Vagina (tissue), 2 donors: ENCODE measurements around the gene GPR31. TPM values are rescaled to one million over a fixed set of nuclear protein-coding genes. Genes with fewer than 3 reads are reported as not detected.

Experiments
- DNase-seq, 2 donors: peaks; one replicate each; pipeline ENCODE4 v3.0.0-alpha.2; 2017; ENCODE audit errors: extremely low spot score in 2 of 2
- H3K27ac ChIP-seq: fragments of 200-600 bp; sonication (generic); one replicate; pipeline ENCODE4 v1.5.1; 2019
- H3K27me3 ChIP-seq: fragments of 200-600 bp; sonication (generic); one replicate; pipeline ENCODE4 v1.5.1; 2019
- H3K36me3 ChIP-seq, 2 donors: fragments of 200-600 bp; sonication (generic); one replicate each; pipeline ENCODE4 v1.5.1; 2017 to 2019
- H3K4me1 ChIP-seq: fragments of 200-600 bp; sonication (generic); one replicate; pipeline ENCODE4 v1.5.1; 2019
- H3K4me3 ChIP-seq, 2 donors: fragments of 200-600 bp; sonication (generic); 1 replicate in 1 of 2; 2 replicates in 1 of 2; pipeline ENCODE4 v1.5.1; 2016 to 2019
- H3K9me3 ChIP-seq: fragments of 200-600 bp; sonication (generic); one replicate; pipeline ENCODE4 v1.5.1; 2019
- POLR2A ChIP-seq, 2 donors: fragments of 450-650 bp; IDR thresholded peaks; one replicate each; pipeline ENCODE4 v1.6.1; 2017; ENCODE audit warnings: antibody characterized with exemption in 2 of 2, mild to moderate bottlenecking in 2 of 2, moderate library complexity in 2 of 2
- POLR2AphosphoS5 ChIP-seq, 2 donors: sonication (generic); formaldehyde crosslinking; IDR thresholded peaks; one replicate each; pipeline ENCODE4 v1.9.0; 2017; ENCODE audit warnings: antibody characterized with exemption in 2 of 2, mild to moderate bottlenecking in 2 of 2, low read depth in 1 of 2; ENCODE audit not compliant: insufficient read depth in 1 of 2
- intact Hi-C: fragments of 100-400 bp; cut with DNase I; formaldehyde crosslinking; loops from one replicate; pipeline ENCODE4 v1.15.1; 2023
- total RNA-seq: library from RNA; depleted of rRNA; stranded (reverse); fragments of >200 nt; gene quantifications from one replicate; pipeline ENCODE4 v1.2.3, GENCODE V29; 2016
- TF ChIP-seq, protein P1 (sequence below), 3 experiments: fragments of 450-650 bp in 2 of 3; fragments of 200-600 bp in 1 of 3; sonication (generic) in 1 of 3; IDR thresholded peaks; one replicate each; pipeline ENCODE4 v1.5.1; 2017 to 2019; ENCODE audit warnings: antibody characterized with exemption in 3 of 3, mild to moderate bottlenecking in 2 of 3, moderate library complexity in 2 of 3

Gene GPR31
- total RNA-seq, 1 donor from 2014 or later: not detected

DNA sequence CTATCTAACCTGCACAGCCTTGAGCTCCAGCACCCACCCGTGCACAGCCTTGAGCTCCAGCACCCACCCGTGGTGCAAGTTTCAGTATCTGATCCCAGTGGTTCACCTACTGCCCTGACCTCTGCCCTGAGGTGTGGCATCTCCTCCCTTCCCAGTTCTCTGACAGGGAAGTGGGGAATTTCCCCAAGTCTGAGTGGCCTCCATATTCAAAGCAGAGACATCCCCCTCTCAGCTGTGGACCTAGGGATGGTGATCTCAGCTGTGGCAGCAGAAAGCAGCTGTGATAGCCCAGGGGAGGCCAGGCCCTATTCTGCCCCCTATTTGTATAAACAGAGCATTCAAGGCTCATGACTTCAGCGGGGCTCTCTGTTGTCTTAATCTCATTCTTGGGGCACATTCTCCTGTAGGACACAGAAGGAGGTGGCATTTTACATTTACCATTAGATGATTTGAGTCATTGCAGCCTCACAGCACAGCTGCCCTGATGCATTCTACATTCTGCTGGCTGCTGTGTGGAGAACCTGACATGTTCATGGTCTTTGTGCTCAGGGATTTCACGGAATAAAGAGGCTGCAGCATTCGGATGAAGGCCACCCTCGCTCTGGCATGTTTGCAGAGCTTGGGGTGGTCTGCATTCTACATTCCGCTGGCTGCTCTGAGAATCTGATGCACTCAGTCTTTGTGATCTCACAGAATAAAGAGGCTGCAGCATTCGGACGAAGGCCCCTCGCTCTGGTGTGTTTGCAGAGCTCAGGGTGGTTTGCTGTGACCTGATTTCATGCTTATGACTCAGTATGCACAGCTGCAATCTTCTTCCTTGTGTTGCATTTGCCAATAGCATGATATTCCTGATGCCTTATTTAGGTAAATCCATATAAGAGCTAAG, 16.9 kb downstream of the GPR31 start:
- no peak for DNase-seq
- Histone ChIP-seq H3K9me3 (no peaks in the 10 kb centered on the region), H3K36me3 (no peaks in the 10 kb centered on the region), H3K27me3 (no peaks in the 10 kb centered on the region), H3K4me3 (no peak overlapping the region), H3K4me1 (no peaks in the 10 kb centered on the region), H3K27ac (no peak overlapping the region)
- no peak for TF ChIP-seq POLR2A (IDR thresholded peaks at IDR 0.05)
- TF ChIP-seq, protein P1, sequence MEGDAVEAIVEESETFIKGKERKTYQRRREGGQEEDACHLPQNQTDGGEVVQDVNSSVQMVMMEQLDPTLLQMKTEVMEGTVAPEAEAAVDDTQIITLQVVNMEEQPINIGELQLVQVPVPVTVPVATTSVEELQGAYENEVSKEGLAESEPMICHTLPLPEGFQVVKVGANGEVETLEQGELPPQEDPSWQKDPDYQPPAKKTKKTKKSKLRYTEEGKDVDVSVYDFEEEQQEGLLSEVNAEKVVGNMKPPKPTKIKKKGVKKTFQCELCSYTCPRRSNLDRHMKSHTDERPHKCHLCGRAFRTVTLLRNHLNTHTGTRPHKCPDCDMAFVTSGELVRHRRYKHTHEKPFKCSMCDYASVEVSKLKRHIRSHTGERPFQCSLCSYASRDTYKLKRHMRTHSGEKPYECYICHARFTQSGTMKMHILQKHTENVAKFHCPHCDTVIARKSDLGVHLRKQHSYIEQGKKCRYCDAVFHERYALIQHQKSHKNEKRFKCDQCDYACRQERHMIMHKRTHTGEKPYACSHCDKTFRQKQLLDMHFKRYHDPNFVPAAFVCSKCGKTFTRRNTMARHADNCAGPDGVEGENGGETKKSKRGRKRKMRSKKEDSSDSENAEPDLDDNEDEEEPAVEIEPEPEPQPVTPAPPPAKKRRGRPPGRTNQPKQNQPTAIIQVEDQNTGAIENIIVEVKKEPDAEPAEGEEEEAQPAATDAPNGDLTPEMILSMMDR (IDR thresholded peaks at IDR 0.05): no peak
- no peak for TF ChIP-seq POLR2AphosphoS5 (IDR thresholded peaks at IDR 0.05; ENCODE audit: insufficient read depth in 1 of 2, low read depth in 1 of 2)
- intact Hi-C loops: no loop called here

DNA sequence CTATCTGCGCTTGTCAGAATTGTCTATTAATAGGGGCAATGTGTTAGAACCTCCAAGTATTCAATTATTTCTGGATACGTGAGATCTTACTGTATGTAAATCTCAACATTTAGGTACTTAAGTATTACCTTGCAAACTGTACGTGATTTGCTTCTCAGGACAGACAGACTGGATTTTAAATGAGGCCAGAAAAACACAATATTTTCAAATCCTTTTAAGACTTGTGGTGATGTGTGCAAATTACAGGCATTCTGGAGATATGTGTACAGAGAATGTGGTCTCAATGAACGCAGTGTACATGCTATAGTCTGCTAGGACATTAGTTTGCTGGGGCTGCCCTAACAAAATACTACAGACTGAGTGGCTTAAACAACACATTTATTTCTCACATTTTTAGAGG, 18.0 kb downstream of the GPR31 start:
- TF ChIP-seq POLR2AphosphoS5 (IDR thresholded peaks at IDR 0.05; ENCODE audit: insufficient read depth in 1 of 2, low read depth in 1 of 2): no peak
- TF ChIP-seq, protein P1 (IDR thresholded peaks at IDR 0.05): no peak
- no peak for TF ChIP-seq POLR2A (IDR thresholded peaks at IDR 0.05)
- no peaks in the 10 kb centered on the region for H3K36me3 ChIP-seq
- intact Hi-C loops: no loop called here

DNA sequence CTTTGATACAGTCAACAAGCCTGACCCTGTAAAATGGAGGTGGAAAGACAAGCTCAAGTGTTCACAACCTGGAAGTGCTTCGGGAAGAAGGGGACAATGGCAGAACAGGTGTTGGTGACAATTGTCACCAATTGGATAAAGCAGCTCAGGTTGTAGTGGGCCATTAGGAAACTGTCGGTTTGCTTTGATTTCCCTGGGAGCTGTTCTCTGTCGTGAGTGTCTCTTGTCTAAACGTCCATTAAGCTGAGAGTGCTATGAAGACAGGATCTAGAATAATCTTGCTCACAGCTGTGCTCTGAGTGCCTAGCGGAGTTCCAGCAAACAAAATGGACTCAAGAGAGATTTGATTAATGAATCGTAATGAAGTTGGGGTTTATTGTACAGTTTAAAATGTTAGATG, 19.9 kb downstream of the GPR31 start:
- H3K36me3 ChIP-seq: no peaks in the 10 kb centered on the region
- TF ChIP-seq POLR2A (IDR thresholded peaks at IDR 0.05) (no peak), POLR2AphosphoS5 (IDR thresholded peaks at IDR 0.05; ENCODE audit: insufficient read depth in 1 of 2, low read depth in 1 of 2) (no peak)
- TF ChIP-seq, protein P1 (IDR thresholded peaks at IDR 0.05): no peak
- H3K27ac ChIP-seq: no peak overlapping the region
- intact Hi-C loops: no loop called here
- no peaks in the 10 kb centered on the region for H3K27me3 ChIP-seq
- H3K9me3 ChIP-seq: no peaks in the 10 kb centered on the region
- DNase-seq: no peak
- no peaks in the 10 kb centered on the region for H3K4me1 ChIP-seq
- no peak overlapping the region for H3K4me3 ChIP-seq

More for the DNA sequence above, 18.0 kb downstream of the GPR31 start:
- no peak overlapping the region for H3K27ac ChIP-seq
- H3K27me3 ChIP-seq: no peaks in the 10 kb centered on the region
- H3K4me3 ChIP-seq: no peak overlapping the region
- H3K4me1 ChIP-seq: no peaks in the 10 kb centered on the region
- no peaks in the 10 kb centered on the region for H3K9me3 ChIP-seq
- DNase-seq: no peak

DNA sequence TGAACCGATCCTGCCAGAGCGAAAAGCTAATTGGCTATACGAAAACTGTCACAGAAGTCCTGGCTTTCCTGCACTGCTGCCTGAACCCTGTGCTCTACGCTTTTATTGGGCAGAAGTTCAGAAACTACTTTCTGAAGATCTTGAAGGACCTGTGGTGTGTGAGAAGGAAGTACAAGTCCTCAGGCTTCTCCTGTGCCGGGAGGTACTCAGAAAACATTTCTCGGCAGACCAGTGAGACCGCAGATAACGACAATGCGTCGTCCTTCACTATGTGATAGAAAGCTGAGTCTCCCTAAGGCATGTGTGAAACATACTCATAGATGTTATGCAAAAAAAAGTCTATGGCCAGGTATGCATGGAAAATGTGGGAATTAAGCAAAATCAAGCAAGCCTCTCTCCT, 20.7 kb downstream of the GPR31 start:
- TF ChIP-seq POLR2AphosphoS5 (IDR thresholded peaks at IDR 0.05; ENCODE audit: insufficient read depth in 1 of 2, low read depth in 1 of 2) (no peak), POLR2A (IDR thresholded peaks at IDR 0.05) (no peak)
- TF ChIP-seq, protein P1 (IDR thresholded peaks at IDR 0.05): no peak
- intact Hi-C loops: no loop called here
- Histone ChIP-seq H3K27me3 (no peaks in the 10 kb centered on the region), H3K4me1 (no peaks in the 10 kb centered on the region), H3K9me3 (no peaks in the 10 kb centered on the region), H3K27ac (no peak overlapping the region), H3K36me3 (no peaks in the 10 kb centered on the region), H3K4me3 (no peak overlapping the region)
- no peak for DNase-seq

DNA sequence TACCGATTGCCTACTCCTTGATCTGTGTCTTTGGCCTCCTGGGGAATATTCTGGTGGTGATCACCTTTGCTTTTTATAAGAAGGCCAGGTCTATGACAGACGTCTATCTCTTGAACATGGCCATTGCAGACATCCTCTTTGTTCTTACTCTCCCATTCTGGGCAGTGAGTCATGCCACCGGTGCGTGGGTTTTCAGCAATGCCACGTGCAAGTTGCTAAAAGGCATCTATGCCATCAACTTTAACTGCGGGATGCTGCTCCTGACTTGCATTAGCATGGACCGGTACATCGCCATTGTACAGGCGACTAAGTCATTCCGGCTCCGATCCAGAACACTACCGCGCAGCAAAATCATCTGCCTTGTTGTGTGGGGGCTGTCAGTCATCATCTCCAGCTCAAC, 21.4 kb downstream of the GPR31 start:
- no peaks in the 10 kb centered on the region for H3K27me3 ChIP-seq
- no peaks in the 10 kb centered on the region for H3K9me3 ChIP-seq
- DNase-seq: no peak
- no peak overlapping the region for H3K4me3 ChIP-seq
- H3K36me3 ChIP-seq: no peaks in the 10 kb centered on the region
- TF ChIP-seq POLR2A (IDR thresholded peaks at IDR 0.05) (no peak), POLR2AphosphoS5 (IDR thresholded peaks at IDR 0.05; ENCODE audit: insufficient read depth in 1 of 2, low read depth in 1 of 2) (no peak)
- TF ChIP-seq, protein P1 (IDR thresholded peaks at IDR 0.05): no peak
- no peaks in the 10 kb centered on the region for H3K4me1 ChIP-seq
- intact Hi-C loops: no loop called here
- H3K27ac ChIP-seq: no peak overlapping the region
